Spleen (tissue), 11 donors: Measurements from ENCODE around the gene MRS2. TPM values are rescaled to one million over a fixed set of nuclear protein-coding genes. Genes with fewer than 3 reads are reported as not detected.
A peak's percentile ranks its signal among the peaks of the same experiment; 100 is the strongest.
"Not testable (repeated sequence)": the region's sequence is repeated elsewhere in the genome, so short reads cannot be mapped to it uniquely, and the experiment has no call there.

Source experiments
- DNase-seq: peaks from one replicate; pipeline ENCODE4 v3.0.0-alpha.2; 2020
- H3K27ac ChIP-seq, 8 donors: fragments of 200-600 bp; sonication (generic) in 7 of 8; 1 replicate in 4 of 8; 2 replicates in 4 of 8; pipeline versions ENCODE4 v1.5.0 to v1.8.0; 2016 to 2021; ENCODE audit warnings: inconsistent platforms in 4 of 8, mild to moderate bottlenecking in 4 of 8, moderate library complexity in 1 of 8
- H3K27me3 ChIP-seq, 7 donors: fragments of 200-600 bp; sonication (generic) in 6 of 7; replicated peaks in 1 of 7; 1 replicate in 4 of 7; 2 replicates in 3 of 7; pipeline versions ENCODE4 v1.5.0 to v1.8.0; 2016 to 2021; ENCODE audit warnings: inconsistent platforms in 3 of 7, mild to moderate bottlenecking in 1 of 7
- H3K36me3 ChIP-seq, 6 donors: fragments of 200-600 bp; sonication (generic) in 5 of 6; 1 replicate in 4 of 6; 2 replicates in 2 of 6; pipeline versions ENCODE4 v1.5.0 to v1.8.0; 2016 to 2021; ENCODE audit warnings: inconsistent platforms in 2 of 6
- H3K4me1 ChIP-seq, 6 donors: fragments of 200-600 bp; sonication (generic) in 5 of 6; 1 replicate in 3 of 6; 2 replicates in 3 of 6; pipeline versions ENCODE4 v1.5.0 to v1.8.0; 2016 to 2021; ENCODE audit warnings: inconsistent platforms in 3 of 6
- H3K4me3 ChIP-seq, 8 donors: fragments of 200-600 bp; sonication (generic) in 7 of 8; 1 replicate in 4 of 8; 2 replicates in 4 of 8; pipeline versions ENCODE4 v1.5.0 to v1.8.0; 2016 to 2021; ENCODE audit warnings: inconsistent platforms in 4 of 8, mild to moderate bottlenecking in 4 of 8, moderate library complexity in 2 of 8
- H3K9me3 ChIP-seq, 8 donors: fragments of 200-600 bp; sonication (generic) in 7 of 8; 1 replicate in 4 of 8; 2 replicates in 4 of 8; pipeline versions ENCODE4 v1.5.0 to v1.8.0; 2016 to 2021; ENCODE audit warnings: inconsistent platforms in 4 of 8
- CTCF ChIP-seq, 11 experiments: fragments of 200-600 bp in 7 of 11; fragments of 450-650 bp in 4 of 11; sonication (generic) in 4 of 11; IDR thresholded peaks in 8 of 11; conservative IDR thresholded peaks in 3 of 11; 1 replicate in 7 of 11; 2 replicates in 4 of 11; pipeline versions ENCODE4 v1.4.0 to v1.8.0; 2016 to 2021; ENCODE audit warnings: antibody characterized with exemption in 11 of 11, inconsistent platforms in 4 of 11, mild to moderate bottlenecking in 1 of 11
- POLR2A ChIP-seq, 3 donors: fragments of 450-650 bp; IDR thresholded peaks; one replicate each; pipeline ENCODE4 v1.5.1; 2017; ENCODE audit warnings: antibody characterized with exemption in 3 of 3, mild to moderate bottlenecking in 1 of 3
- POLR2AphosphoS5 ChIP-seq, 3 donors: sonication (generic); formaldehyde crosslinking; IDR thresholded peaks; one replicate each; pipeline ENCODE4 v1.5.1; 2017; ENCODE audit warnings: antibody characterized with exemption in 3 of 3
- WGBS, 5 donors: extraction: QIAGEN DNeasy Blood & Tissue Kit in 3 of 5; methylation state at CpG; one replicate each; pipeline versions ENCODE4 v1.1.5 to v1.1.7; 2013 to 2018; 5-methylcytosine and 5-hydroxymethylcytosine counted together
- intact Hi-C: fragments of 100-400 bp; cut with DNase I; formaldehyde crosslinking; loops from one replicate; pipeline ENCODE4 v1.15.0; 2023; ENCODE audit warnings: low total_unique reads
- polyA plus RNA-seq, 3 donors: library from polyadenylated mRNA; stranded (reverse); fragments of 200-250 nt; gene quantifications; one replicate each; pipeline ENCODE4 v1.2.1, GENCODE V29; 2013
- total RNA-seq, 7 donors: library from RNA; depleted of rRNA in 3 of 7; stranded (reverse); fragments of >200 nt in 3 of 7; fragmentation: NEBNext Ultra II Directional in 4 of 7; extraction: Animal tissue kit (Norgen Biotek cat#: 25700) in 4 of 7; gene quantifications; one replicate each; pipeline versions ENCODE4 v1.1.0 to v1.2.1, GENCODE V29; 2016 to 2021
- donor health status: healthy with polysubstance abuse.
- donor health status: DM: no; HTN: no; CAD: no; lungs with moderate emphysema.
- donor health status: DM: no; HTN: no; CAD: no.
- donor health status: Bipolar disorder and iron deficiency.
- donor health status: healthy.
- donor health status: DM: no; HTN: no; CAD: no.
- donor health status: DM: yes; HTN: yes; CAD: no.

The MRS2 gene
- total and polyA plus RNA-seq, 10 donors = 10.0 to 23.7 (median 18.3) TPM

DNA sequence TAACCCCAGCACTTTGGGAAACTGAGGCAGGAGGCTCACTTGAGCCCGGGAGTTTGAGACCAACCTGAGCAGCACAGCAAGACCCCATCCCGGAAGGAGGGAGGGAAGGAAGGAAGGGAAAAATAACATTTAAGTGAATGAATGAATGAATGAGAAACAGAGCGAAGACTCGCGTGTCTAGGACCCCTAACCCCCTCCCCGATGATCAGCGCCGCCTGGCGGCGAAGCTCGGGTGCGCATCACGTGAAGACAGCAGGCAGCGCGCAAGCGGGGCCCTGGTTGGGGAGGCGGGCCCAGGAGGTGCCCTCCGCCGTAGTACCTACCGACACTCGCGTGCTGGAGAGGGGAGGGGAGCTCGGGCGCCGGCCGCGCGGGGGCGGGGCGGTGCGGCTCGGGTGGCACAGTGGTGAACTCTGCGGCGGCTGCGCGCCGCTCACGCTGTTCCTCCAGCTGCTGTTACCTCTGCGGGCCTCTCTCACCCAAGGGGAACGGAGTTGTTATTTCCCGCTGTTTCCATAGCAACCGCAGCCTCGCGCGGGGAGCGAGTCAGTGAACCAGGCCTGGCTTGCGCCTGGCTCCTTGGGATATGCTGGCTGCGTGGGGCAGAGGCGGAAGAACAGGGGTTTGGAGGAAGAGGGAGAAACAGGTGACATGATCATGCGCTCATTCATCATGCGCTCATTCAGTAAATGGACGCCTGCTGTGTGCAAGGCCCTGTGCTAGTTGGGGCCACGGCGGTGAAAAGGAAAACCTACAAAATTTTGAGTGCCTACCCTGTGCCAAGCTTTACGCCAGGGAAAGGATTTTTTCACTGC, 42.9 kb upstream of the MRS2 start:
- Histone ChIP-seq H3K36me3 (no peaks in the 10 kb centered on the region), H3K9me3 (no peaks in the 10 kb centered on the region), H3K4me3 (peak overlapping the region; percentile 6 to 70 (median 43)), H3K4me1 (peaks cover 9 to 24% (median 21%) of the 10 kb centered on the region in 6 donors), H3K27ac (no peak overlapping the region), H3K27me3 (peaks cover 0 to 62% (median 14%) of the 10 kb centered on the region in 7 donors)
- WGBS, 5 donors = 7 to 11% (median 8%) methylated on average over 42 to 55 of the region's 55 CpGs
- peak in 9 of 11 experiments; percentile 22 to 69 (median 49) for TF ChIP-seq CTCF (IDR thresholded peaks at IDR 0.05 in 8 of 11, conservative IDR thresholded peaks at IDR 0.05 in 3 of 11)
- no peak for TF ChIP-seq POLR2A (IDR thresholded peaks at IDR 0.05)
- TF ChIP-seq POLR2AphosphoS5 (IDR thresholded peaks at IDR 0.05) = peak in 1 of 3 donors; percentile 48
- peak; percentile 87 for DNase-seq
- intact Hi-C loops = no loop called here

DNA sequence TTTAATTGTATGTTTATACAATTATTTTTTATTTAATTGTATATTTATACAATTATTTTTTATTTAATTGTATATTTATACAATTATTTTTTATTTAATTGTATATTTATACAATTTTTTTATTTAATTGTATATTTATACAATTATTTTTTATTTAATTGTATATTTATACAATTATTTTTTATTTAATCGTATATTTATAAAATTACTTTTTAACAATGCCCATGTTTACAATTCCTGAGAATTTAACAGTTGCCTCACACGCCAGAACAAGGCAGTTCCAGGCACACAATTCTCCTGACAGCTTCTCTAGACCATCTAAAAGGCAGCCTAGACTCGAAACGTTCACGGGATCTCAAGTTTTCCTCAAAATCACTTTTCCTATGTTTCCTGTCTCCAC, 40.4 kb upstream of the MRS2 start:
- DNase-seq, H3K27ac ChIP-seq, H3K36me3 ChIP-seq, H3K9me3 ChIP-seq, intact Hi-C loops, H3K4me3 ChIP-seq: not testable (repeated sequence)
- Histone ChIP-seq H3K4me1 (peaks cover 9 to 22% (median 19%) of the 10 kb centered on the region in 6 donors), H3K27me3 (peaks cover 0 to 68% (median 14%) of the 10 kb centered on the region in 7 donors)
- 83 to 87% (median 84%) methylated on average over 5 of the region's 5 CpGs for WGBS, 5 donors

DNA sequence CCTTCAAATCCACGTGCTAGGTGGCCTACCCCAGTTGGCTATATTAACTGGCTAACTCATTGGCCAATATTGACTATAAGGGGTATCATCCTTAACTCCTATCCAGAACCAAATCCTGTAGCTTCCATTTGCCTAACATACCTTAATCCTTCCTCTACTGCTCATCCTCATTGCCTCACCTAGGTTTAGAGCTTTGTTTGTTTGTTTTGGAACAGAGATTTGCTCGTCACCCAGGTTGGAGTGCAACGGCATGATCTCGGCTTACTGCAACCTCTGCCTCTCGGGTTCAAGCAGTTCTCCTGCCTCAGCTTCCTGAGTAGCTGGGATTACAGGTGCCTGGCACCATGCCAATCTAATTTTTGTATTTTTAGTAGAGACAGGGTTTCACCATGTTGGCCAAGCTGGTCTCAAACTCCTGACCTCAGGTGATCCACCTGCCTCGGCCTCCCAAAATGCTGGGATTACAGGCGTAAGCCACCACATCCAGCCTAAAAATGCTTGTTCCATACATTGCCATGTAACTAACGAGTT, 37.6 kb upstream of the MRS2 start:
- WGBS, 5 donors = 74 to 83% (median 78%) methylated on average over 8 of the region's 8 CpGs
- peaks cover 0 to 55% (median 8%) of the 10 kb centered on the region in 7 donors for H3K27me3 ChIP-seq
- DNase-seq, H3K4me3 ChIP-seq, intact Hi-C loops, H3K9me3 ChIP-seq, H3K36me3 ChIP-seq, H3K27ac ChIP-seq, H3K4me1 ChIP-seq: not testable (repeated sequence)

GRCh38 chr6:24374612-24375011, 28.1 kb upstream of the MRS2 start:
- H3K4me1 ChIP-seq = no peaks in the 10 kb centered on the region
- no peaks in the 10 kb centered on the region for H3K36me3 ChIP-seq
- intact Hi-C loops = no loop called here
- H3K27ac ChIP-seq = no peak overlapping the region
- peaks cover 0 to 7% (median 0%) of the 10 kb centered on the region in 8 donors for H3K9me3 ChIP-seq
- TF ChIP-seq POLR2A (IDR thresholded peaks at IDR 0.05) = no peak
- TF ChIP-seq CTCF (IDR thresholded peaks at IDR 0.05 in 8 of 11, conservative IDR thresholded peaks at IDR 0.05 in 3 of 11) = no peak
- no peak for TF ChIP-seq POLR2AphosphoS5 (IDR thresholded peaks at IDR 0.05)
- 90 to 96% (median 92%) methylated on average over 6 of the region's 6 CpGs for WGBS, 5 donors
- no peaks in the 10 kb centered on the region for H3K27me3 ChIP-seq
- H3K4me3 ChIP-seq = no peak overlapping the region
- no peak for DNase-seq

GRCh38 chr6:24376871-24377270, 25.9 kb upstream of the MRS2 start:
- WGBS, 5 donors = 58 to 88% (median 72%) methylated on average over 4 of the region's 4 CpGs
- Histone ChIP-seq H3K36me3 (no peaks in the 10 kb centered on the region), H3K4me1 (no peaks in the 10 kb centered on the region), H3K4me3 (no peak overlapping the region), H3K27me3 (no peaks in the 10 kb centered on the region), H3K27ac (no peak overlapping the region), H3K9me3 (no peaks in the 10 kb centered on the region)
- intact Hi-C loops = no loop called here
- DNase-seq = no peak
- TF ChIP-seq POLR2A (IDR thresholded peaks at IDR 0.05) = no peak
- no peak for TF ChIP-seq CTCF (IDR thresholded peaks at IDR 0.05 in 8 of 11, conservative IDR thresholded peaks at IDR 0.05 in 3 of 11)
- no peak for TF ChIP-seq POLR2AphosphoS5 (IDR thresholded peaks at IDR 0.05)
